A673 (cell line): Measurements from ENCODE around the gene SUMO3. TPM values are rescaled to one million over a fixed set of nuclear protein-coding genes. Genes with fewer than 3 reads are reported as not detected.
A peak's percentile ranks its signal among the peaks of the same experiment; 100 is the strongest.

Experiments used
- Bru-seq: library from RNA; stranded (reverse); fragments of 400-500 nt; gene quantifications from one replicate; lab custom pipeline; 2021; lab: Mats Ljungman, UMichigan
- BruChase-seq, 2 experiments: library from RNA; stranded (reverse); fragments of 400-500 nt; gene quantifications; one replicate each; lab custom pipeline; 2021; lab: Mats Ljungman, UMichigan
- BruUV-seq: library from RNA; stranded (reverse); fragments of 400-500 nt; replicated peaks from 2 replicates; lab custom pipeline; 2021; lab: Mats Ljungman, UMichigan
- CTCF ChIA-PET: fragments of 300-600 bp; sonication (Branson Sonifier 250); formaldehyde crosslinking; loops from one replicate; lab custom pipeline; 2022; ENCODE audit warnings: antibody characterized with exemption; lab: Charles Lee
- POLR2A ChIA-PET: fragments of 300-600 bp; sonication (Branson Sonifier 250); formaldehyde crosslinking; loops from one replicate; lab custom pipeline; 2022; ENCODE audit warnings: antibody characterized with exemption; ENCODE audit not compliant: low non-redundant PET; lab: Charles Lee
- DNase-seq: peaks from one replicate; pipeline ENCODE4 v3.0.0-alpha.2; 2015; ENCODE audit warnings: low spot score
- H3K27ac ChIP-seq: fragments of 200-600 bp; sonication (generic); 2 replicates; pipeline ENCODE4 v1.5.1; 2016; ENCODE audit warnings: mixed run types, low read depth, mild to moderate bottlenecking, mixed read lengths, antibody characterized with exemption, low read length; ENCODE audit not compliant: poor library complexity, severe bottlenecking
- H3K27me3 ChIP-seq: fragments of 200-600 bp; sonication (generic); replicated peaks from 2 replicates; pipeline ENCODE4 v1.6.1; 2017; ENCODE audit warnings: mixed run types, low read depth, mild to moderate bottlenecking, mixed read lengths, antibody characterized with exemption, low read length; ENCODE audit not compliant: insufficient read depth, poor library complexity
- H3K36me3 ChIP-seq: fragments of 200-600 bp; sonication (generic); 2 replicates; pipeline ENCODE4 v1.6.1; 2016; ENCODE audit warnings: mixed run types, mild to moderate bottlenecking, mixed read lengths, antibody characterized with exemption, low read length; ENCODE audit not compliant: insufficient read depth, poor library complexity, severe bottlenecking
- H3K4me1 ChIP-seq: fragments of 200-600 bp; sonication (generic); 2 replicates; pipeline ENCODE4 v1.6.1; 2017; ENCODE audit warnings: mixed run types, mild to moderate bottlenecking, mixed read lengths, antibody characterized with exemption, low read length; ENCODE audit not compliant: insufficient read depth, poor library complexity, severe bottlenecking
- H3K4me3 ChIP-seq: fragments of 200-600 bp; sonication (generic); 2 replicates; pipeline ENCODE4 v1.5.1; 2016; ENCODE audit warnings: low read depth, mixed run types, mild to moderate bottlenecking, mixed read lengths, low read length; ENCODE audit not compliant: poor library complexity, severe bottlenecking
- H3K9me3 ChIP-seq: fragments of 200-600 bp; sonication (generic); 2 replicates; pipeline ENCODE4 v1.6.1; 2016; ENCODE audit warnings: mixed run types, low read depth, mild to moderate bottlenecking, mixed read lengths, antibody characterized with exemption, low read length; ENCODE audit not compliant: poor library complexity, severe bottlenecking
- CTCF ChIP-seq: fragments of 300-800, 200-600 bp; sonication (generic); conservative IDR thresholded peaks from 2 replicates; pipeline ENCODE4 v1.5.1; 2017; ENCODE audit warnings: low read depth, mild to moderate bottlenecking, antibody characterized with exemption, low read length, moderate library complexity, mixed read lengths
- EZH2 ChIP-seq: fragments of 200-600 bp; sonication (generic); IDR thresholded peaks from 2 replicates; pipeline ENCODE4 v1.6.1; 2017; ENCODE audit warnings: borderline replicate concordance, low read depth, mild to moderate bottlenecking, mixed read lengths, antibody characterized with exemption, low read length; ENCODE audit not compliant: poor library complexity, severe bottlenecking
- intact Hi-C: fragments of 100-400 bp; cut with micrococcal nuclease; formaldehyde crosslinking; loops from one replicate; pipeline ENCODE4 v1.10.0; 2022; ENCODE audit not compliant: unreplicated experiment
- long read RNA-seq: library from polyadenylated mRNA; stranded (forward); transcript quantifications from one replicate; pipeline ENCODE4 v2.0.0, GENCODE V29; 2022
- total RNA-seq: library from RNA; stranded (reverse); gene quantifications from 2 replicates; pipeline ENCODE4 v1.2.3, GENCODE V29; 2021

The SUMO3 gene
- total RNA-seq = 124 and 132 TPM in 2 replicates
- percentile 88 among the genes with signal in this experiment for Bru-seq, nascent RNA
- percentile 91 among the genes with signal in this experiment for BruChase-seq, experiment 1, labeled RNA remaining after a 2-hour chase
- BruChase-seq, experiment 2, labeled RNA remaining after a 6-hour chase = percentile 97 among the genes with signal in this experiment
- long read RNA-seq, transcript SUMO3-201 (4 exons, 1,807 nt) = major isoform, 273 of 281 reads
- long read RNA-seq, partial matches to known transcripts = 0 of 281 reads
- long read RNA-seq, other reads (novel, unspliced or antisense) = 5 of 281 reads

GRCh38 chr21:44817914-44818639 lies at the start of gene SUMO3:
TSS of gene SUMO3 (minus strand) at chr21:44818062. CDS start at chr21:44817968, 94 bp downstream.
- Histone ChIP-seq H3K4me1 (peaks cover 21% of the 10 kb centered on the region), H3K27ac (peak within 1 kb of the TSS; percentile 90), H3K4me3 (peak within 1 kb of the TSS; percentile 68), H3K36me3 (peaks cover 8% of the 10 kb centered on the region), H3K27me3 (no peaks in the 10 kb centered on the region), H3K9me3 (peaks cover 26% of the 10 kb centered on the region)
- ChIA-PET CTCF (interaction anchor here (0.5 to 0.6 kb wide), 2 partner anchors 149 to 320 kb away, joined by 3 to 4 read pairs; no protein-coding TSS in a partner anchor), POLR2A (no interaction called here)
- TF ChIP-seq CTCF (0 out of 2 replicates have a peak, but pooled peaks have one; percentile 11), EZH2 (no peak)
- no TSS peak for BruUV-seq
- intact Hi-C loops = no loop called here
- DNase-seq = peak; percentile 89

- Histone ChIP-seq H3K36me3 (peaks cover 26% of the 10 kb centered on the region), H3K9me3 (no peaks in the 10 kb centered on the region), H3K27me3 (no peaks in the 10 kb centered on the region), H3K4me3 (no peak overlapping the region), H3K27ac (peak overlapping the region; percentile 64), H3K4me1 (peaks cover 56% of the 10 kb centered on the region)
- ChIA-PET POLR2A (no interaction called here), CTCF (no interaction called here)
- TF ChIP-seq EZH2 (no peak), CTCF (no peak)
- no peak for DNase-seq
- intact Hi-C loops = no loop called here
- BruUV-seq = no TSS peak
Observed at GRCh38 chr21:44867464-44867863, 49.6 kb upstream of the SUMO3 start.

GRCh38 chr21:44866780-44867179 lies 48.9 kb upstream of the SUMO3 start:
- H3K36me3 ChIP-seq = peaks cover 26% of the 10 kb centered on the region
- no peak for DNase-seq
- no peaks in the 10 kb centered on the region for H3K27me3 ChIP-seq
- ChIA-PET CTCF (no interaction called here), POLR2A (no interaction called here)
- peaks cover 50% of the 10 kb centered on the region for H3K4me1 ChIP-seq
- no peak overlapping the region for H3K4me3 ChIP-seq
- intact Hi-C loops = no loop called here
- no peaks in the 10 kb centered on the region for H3K9me3 ChIP-seq
- BruUV-seq = no TSS peak
- no peak for TF ChIP-seq EZH2
- no peak for TF ChIP-seq CTCF
- peak overlapping the region; percentile 64 for H3K27ac ChIP-seq
